ENCODE measurements around the gene TMEM86B. TPM values are rescaled to one million over a fixed set of nuclear protein-coding genes. Genes with fewer than 3 reads are reported as not detected.

The TMEM86B gene
- total and polyA plus RNA-seq, 5 donors from 2014 or later = 0.25 to 13.3 (median 0.66) TPM; not detected in 1

DNA sequence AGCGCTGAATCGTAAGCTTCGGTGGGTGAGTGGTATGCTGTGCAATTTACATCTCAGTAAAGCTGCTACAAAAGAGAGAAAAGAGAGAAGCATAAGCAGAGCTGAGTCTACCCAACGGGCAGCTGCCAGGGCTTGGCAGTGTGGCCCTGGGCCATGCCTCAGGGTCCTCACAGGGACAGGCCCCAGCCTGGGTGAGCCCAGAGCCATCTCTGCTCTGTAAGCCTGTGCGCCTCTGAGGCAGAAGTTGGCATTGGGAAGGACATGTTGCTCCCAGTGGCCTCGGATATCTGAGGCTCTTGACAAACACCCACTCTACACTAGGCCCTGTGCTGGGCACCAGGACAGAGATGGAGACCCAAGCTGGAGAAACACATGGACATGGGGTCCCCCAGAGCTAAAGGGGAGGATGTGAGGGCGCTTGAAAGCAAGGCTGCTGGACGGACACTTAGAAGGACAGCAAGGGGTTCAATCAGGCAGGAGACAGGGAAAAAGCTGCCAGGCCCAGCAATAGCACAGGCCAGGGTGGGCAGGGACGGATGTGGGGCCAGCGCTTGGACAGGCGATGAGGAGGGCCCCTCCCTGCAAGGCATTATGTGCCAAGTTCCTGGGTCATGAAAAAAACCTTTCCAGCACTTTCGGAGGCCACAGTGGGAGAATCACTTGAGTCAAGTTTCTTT, 15.6 kb upstream of the TMEM86B start:
- no peaks in the 10 kb centered on the region for H3K9me3 Mint-ChIP-seq
- H3K27me3 Mint-ChIP-seq = no peaks in the 10 kb centered on the region
- H3K27ac Mint-ChIP-seq = no peak overlapping the region
- peaks cover 0 to 21% (median 11%) of the 10 kb centered on the region in 4 donors for H3K4me1 Mint-ChIP-seq
- peaks cover 10% of the 10 kb centered on the region for H3K36me3 Mint-ChIP-seq
- no peak for ATAC-seq (ENCODE audit: low read depth in 2 of 2)
- Histone ChIP-seq H3K36me3 (ENCODE audit: control insufficient read depth, insufficient read depth, low read length) (peaks cover 92% of the 10 kb centered on the region), H3K9me3 (ENCODE audit: control insufficient read depth in 2 of 2, low read length in 2 of 2) (no peaks in the 10 kb centered on the region), H3K4me1 (ENCODE audit: control insufficient read depth, insufficient read depth, low read length, poor library complexity, severe bottlenecking) (peaks cover 16% of the 10 kb centered on the region), H3K4me3 (ENCODE audit: low read depth, low read length) (no peak overlapping the region), H3K27ac (ENCODE audit: insufficient read depth, low read length, poor library complexity, severe bottlenecking) (no peak overlapping the region), H3K27me3 (ENCODE audit: control insufficient read depth, insufficient read depth, low read length) (no peaks in the 10 kb centered on the region)
- DNase-seq = no peak
- H3K4me3 Mint-ChIP-seq = no peak overlapping the region

DNA sequence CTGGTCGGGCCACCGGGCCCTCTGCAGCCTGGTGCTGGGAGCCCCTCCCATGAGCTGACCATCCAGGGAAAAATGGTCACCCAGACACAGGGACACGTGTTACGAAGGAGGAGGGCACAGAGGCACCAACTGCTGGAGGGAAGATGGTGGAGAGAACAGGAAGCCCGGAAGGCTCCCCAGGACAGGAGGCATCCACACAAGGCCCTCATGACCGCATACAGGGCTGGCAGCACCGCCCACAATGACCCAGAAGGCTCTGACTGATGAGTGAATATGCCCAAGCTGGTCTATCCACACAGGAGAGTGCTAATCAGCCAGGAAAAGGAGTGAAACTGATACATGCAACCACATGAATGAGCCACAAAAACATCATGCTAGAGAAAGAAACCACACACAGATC, 14.0 kb upstream of the TMEM86B start:
- H3K36me3 Mint-ChIP-seq = peaks cover 18% of the 10 kb centered on the region

DNA sequence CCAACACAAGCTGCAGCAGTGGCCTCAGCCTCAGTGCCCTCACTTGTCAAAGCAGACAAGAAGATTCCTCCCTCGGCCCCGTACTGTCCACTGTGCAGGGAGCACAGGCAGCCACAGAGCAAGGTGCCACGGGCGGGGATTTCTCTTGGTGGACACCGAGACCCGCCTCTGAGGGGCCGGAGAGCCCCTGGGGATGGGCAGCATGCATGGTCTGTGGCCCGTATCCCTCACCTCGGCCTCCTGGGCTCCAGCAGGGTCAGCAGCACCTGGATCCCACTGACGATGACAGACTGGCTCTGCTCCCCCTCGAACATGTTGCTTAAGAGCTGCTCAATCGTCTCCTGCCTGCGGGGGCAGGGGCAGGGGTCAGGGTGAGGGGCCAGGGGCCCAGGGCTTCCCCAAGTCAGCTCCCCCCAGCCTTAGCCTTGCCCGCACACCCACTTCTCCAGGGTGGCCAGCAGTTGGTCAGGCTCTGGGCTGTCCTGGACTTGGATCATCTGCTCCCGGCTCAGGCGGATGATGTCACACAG, 13.4 kb upstream of the TMEM86B start:
- H3K9me3 ChIP-seq (ENCODE audit: control insufficient read depth in 2 of 2, low read length in 2 of 2) = no peaks in the 10 kb centered on the region
- Mint-ChIP-seq H3K27me3 (no peaks in the 10 kb centered on the region), H3K4me1 (peaks cover 0 to 5% (median 2%) of the 10 kb centered on the region in 4 donors), H3K9me3 (no peaks in the 10 kb centered on the region), H3K27ac (no peak overlapping the region), H3K36me3 (peaks cover 23% of the 10 kb centered on the region), H3K4me3 (no peak overlapping the region)
- peaks cover 95% of the 10 kb centered on the region for H3K36me3 ChIP-seq (ENCODE audit: control insufficient read depth, insufficient read depth, low read length)
- no peak overlapping the region for H3K4me3 ChIP-seq (ENCODE audit: low read depth, low read length)
- DNase-seq (no peak), ATAC-seq (ENCODE audit: low read depth in 2 of 2) (no peak)
- H3K27ac ChIP-seq (ENCODE audit: insufficient read depth, low read length, poor library complexity, severe bottlenecking) = no peak overlapping the region
- H3K27me3 ChIP-seq (ENCODE audit: control insufficient read depth, insufficient read depth, low read length) = no peaks in the 10 kb centered on the region
- H3K4me1 ChIP-seq (ENCODE audit: control insufficient read depth, insufficient read depth, low read length, poor library complexity, severe bottlenecking) = no peaks in the 10 kb centered on the region

More for the DNA sequence above, 14.0 kb upstream of the TMEM86B start:
- ATAC-seq (ENCODE audit: low read depth in 2 of 2) = no peak
- no peak for DNase-seq
- H3K27me3 ChIP-seq (ENCODE audit: control insufficient read depth, insufficient read depth, low read length) = no peaks in the 10 kb centered on the region
- no peaks in the 10 kb centered on the region for H3K9me3 ChIP-seq (ENCODE audit: control insufficient read depth in 2 of 2, low read length in 2 of 2)
- H3K4me3 ChIP-seq (ENCODE audit: low read depth, low read length) = no peak overlapping the region
- Mint-ChIP-seq H3K27me3 (no peaks in the 10 kb centered on the region), H3K27ac (no peak overlapping the region), H3K9me3 (no peaks in the 10 kb centered on the region), H3K4me3 (no peak overlapping the region), H3K4me1 (peaks cover 0 to 7% (median 1%) of the 10 kb centered on the region in 4 donors)
- H3K27ac ChIP-seq (ENCODE audit: insufficient read depth, low read length, poor library complexity, severe bottlenecking) = no peak overlapping the region
- H3K4me1 ChIP-seq (ENCODE audit: control insufficient read depth, insufficient read depth, low read length, poor library complexity, severe bottlenecking) = peaks cover under 1% of the 10 kb centered on the region
- peaks cover 94% of the 10 kb centered on the region for H3K36me3 ChIP-seq (ENCODE audit: control insufficient read depth, insufficient read depth, low read length)

DNA sequence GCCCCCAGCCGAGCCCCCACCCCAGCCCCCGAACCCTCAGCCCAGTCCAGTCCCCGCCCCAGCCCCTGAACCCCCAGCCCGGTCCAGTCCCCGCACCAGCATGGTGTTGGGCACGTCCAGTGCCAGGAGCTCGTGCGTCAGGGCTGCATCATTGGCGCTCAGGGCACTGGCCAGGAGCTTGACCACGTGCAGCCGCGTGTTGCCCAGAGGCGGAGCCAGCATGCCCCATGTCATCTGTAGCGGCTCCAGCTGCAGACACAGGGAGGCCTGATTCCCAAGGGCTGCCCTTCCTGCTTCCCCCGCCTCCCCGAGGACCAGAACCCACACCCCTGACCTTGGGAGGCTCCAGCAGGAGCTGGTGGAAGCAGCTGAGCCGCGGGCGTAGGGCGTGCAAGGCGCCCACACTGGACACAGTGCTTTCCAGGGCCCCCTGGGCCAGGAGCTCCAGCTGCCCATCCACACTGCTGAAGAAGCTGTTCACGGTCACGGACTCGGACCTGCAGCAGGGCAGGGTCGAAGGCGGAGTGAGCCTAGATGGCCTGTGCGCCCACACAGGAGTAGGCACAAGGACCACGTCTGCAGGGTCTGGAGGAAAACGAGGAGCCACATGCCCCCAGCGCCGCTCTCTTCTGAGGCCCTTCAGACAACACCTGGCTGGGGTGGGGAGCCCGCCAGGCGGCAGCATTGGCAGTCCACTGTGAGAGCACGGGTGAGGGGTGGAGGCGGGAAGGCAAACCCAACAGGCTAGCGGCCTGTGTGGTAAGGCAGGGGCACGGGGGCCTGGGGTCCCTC, 12.8 kb upstream of the TMEM86B start:
- Mint-ChIP-seq H3K27me3 (no peaks in the 10 kb centered on the region), H3K4me3 (no peak overlapping the region), H3K27ac (no peak overlapping the region), H3K9me3 (no peaks in the 10 kb centered on the region), H3K36me3 (peaks cover 27% of the 10 kb centered on the region), H3K4me1 (peaks cover 0 to 5% (median 2%) of the 10 kb centered on the region in 4 donors)
- no peak overlapping the region for H3K27ac ChIP-seq (ENCODE audit: insufficient read depth, low read length, poor library complexity, severe bottlenecking)
- DNase-seq (no peak), ATAC-seq (ENCODE audit: low read depth in 2 of 2) (no peak)
- no peaks in the 10 kb centered on the region for H3K4me1 ChIP-seq (ENCODE audit: control insufficient read depth, insufficient read depth, low read length, poor library complexity, severe bottlenecking)
- H3K27me3 ChIP-seq (ENCODE audit: control insufficient read depth, insufficient read depth, low read length) = no peaks in the 10 kb centered on the region
- H3K9me3 ChIP-seq (ENCODE audit: control insufficient read depth in 2 of 2, low read length in 2 of 2) = no peaks in the 10 kb centered on the region
- peaks cover 96% of the 10 kb centered on the region for H3K36me3 ChIP-seq (ENCODE audit: control insufficient read depth, insufficient read depth, low read length)
- no peak overlapping the region for H3K4me3 ChIP-seq (ENCODE audit: low read depth, low read length)

DNA sequence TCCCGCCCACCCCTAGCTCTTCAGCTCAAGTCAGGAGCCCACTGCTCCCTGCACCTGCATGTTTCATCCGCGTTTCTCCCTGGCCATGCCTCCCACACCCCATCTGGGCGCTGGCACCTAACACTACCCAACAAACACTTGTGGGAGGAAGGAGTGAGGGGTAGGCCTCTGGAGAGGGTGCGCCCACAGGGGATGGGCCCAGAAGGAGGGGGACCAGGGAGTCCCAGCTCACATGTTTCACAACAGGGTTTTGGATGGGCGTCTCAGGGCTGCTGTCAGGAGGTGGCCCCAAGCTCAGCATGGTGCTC, 12.1 kb upstream of the TMEM86B start:
- Mint-ChIP-seq H3K27me3 (no peaks in the 10 kb centered on the region), H3K27ac (no peak overlapping the region), H3K9me3 (no peaks in the 10 kb centered on the region), H3K36me3 (peaks cover 27% of the 10 kb centered on the region), H3K4me1 (peaks cover 0 to 5% (median 2%) of the 10 kb centered on the region in 4 donors), H3K4me3 (peak overlapping the region in 1 of 4 donors; percentile 47)
- Histone ChIP-seq H3K36me3 (ENCODE audit: control insufficient read depth, insufficient read depth, low read length) (peaks cover 96% of the 10 kb centered on the region), H3K27me3 (ENCODE audit: control insufficient read depth, insufficient read depth, low read length) (no peaks in the 10 kb centered on the region), H3K4me1 (ENCODE audit: control insufficient read depth, insufficient read depth, low read length, poor library complexity, severe bottlenecking) (no peaks in the 10 kb centered on the region), H3K4me3 (ENCODE audit: low read depth, low read length) (no peak overlapping the region), H3K9me3 (ENCODE audit: control insufficient read depth in 2 of 2, low read length in 2 of 2) (no peaks in the 10 kb centered on the region), H3K27ac (ENCODE audit: insufficient read depth, low read length, poor library complexity, severe bottlenecking) (no peak overlapping the region)
- ATAC-seq (ENCODE audit: low read depth in 2 of 2) (no peak), DNase-seq (no peak)

DNA sequence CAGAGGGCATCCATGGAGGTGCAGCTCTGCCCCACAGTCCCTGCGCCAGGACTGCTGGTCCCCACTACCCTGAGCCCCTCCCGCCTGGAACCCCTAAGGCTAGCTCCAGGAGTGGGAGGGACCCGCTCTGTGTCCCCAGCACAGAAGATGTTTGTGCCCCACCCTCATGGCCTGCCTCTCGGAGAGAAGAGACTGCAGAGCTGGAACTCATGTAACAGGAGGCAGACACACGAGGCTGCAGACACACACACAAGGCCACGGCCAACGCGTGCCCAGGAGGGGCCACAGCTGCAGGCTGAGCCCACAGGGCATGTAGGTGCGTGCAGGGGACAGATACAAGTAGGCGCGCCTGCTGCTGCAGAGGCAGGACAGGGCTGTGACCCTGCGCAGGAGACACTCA, 10.4 kb upstream of the TMEM86B start:
- DNase-seq (no peak), ATAC-seq (ENCODE audit: low read depth in 2 of 2) (no peak)
- H3K27ac ChIP-seq (ENCODE audit: insufficient read depth, low read length, poor library complexity, severe bottlenecking) = no peak overlapping the region
- H3K9me3 Mint-ChIP-seq = no peaks in the 10 kb centered on the region
- no peak overlapping the region for H3K4me3 ChIP-seq (ENCODE audit: low read depth, low read length)
- no peak overlapping the region for H3K27ac Mint-ChIP-seq
- H3K4me3 Mint-ChIP-seq = no peak overlapping the region
- no peaks in the 10 kb centered on the region for H3K27me3 ChIP-seq (ENCODE audit: control insufficient read depth, insufficient read depth, low read length)
- H3K4me1 ChIP-seq (ENCODE audit: control insufficient read depth, insufficient read depth, low read length, poor library complexity, severe bottlenecking) = no peaks in the 10 kb centered on the region
- H3K27me3 Mint-ChIP-seq = no peaks in the 10 kb centered on the region
- peaks cover 92% of the 10 kb centered on the region for H3K36me3 ChIP-seq (ENCODE audit: control insufficient read depth, insufficient read depth, low read length)
- peaks cover 37% of the 10 kb centered on the region for H3K36me3 Mint-ChIP-seq
- peaks cover 0 to 13% (median 7%) of the 10 kb centered on the region in 4 donors for H3K4me1 Mint-ChIP-seq
- H3K9me3 ChIP-seq (ENCODE audit: control insufficient read depth in 2 of 2, low read length in 2 of 2) = no peaks in the 10 kb centered on the region

DNA sequence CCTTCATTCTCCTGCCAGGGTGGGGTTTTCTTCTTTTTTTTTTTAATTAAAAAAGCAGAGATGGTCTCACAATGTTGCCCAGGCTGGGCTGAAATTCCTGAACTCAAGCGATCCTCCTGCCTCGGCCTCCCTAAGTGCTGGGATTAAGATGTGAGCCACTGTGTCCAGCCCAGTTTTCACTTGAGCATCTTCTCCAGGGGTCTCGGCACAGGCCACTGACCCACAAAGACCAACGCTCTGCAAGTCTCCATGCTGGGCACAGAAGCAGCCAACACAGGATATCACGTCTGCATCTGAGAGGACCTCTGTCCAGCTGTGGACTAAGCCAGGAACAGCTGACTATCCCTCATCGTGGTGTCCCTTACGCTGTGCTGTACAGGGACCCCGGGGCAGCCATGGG, 9.5 kb upstream of the TMEM86B start:
- Mint-ChIP-seq H3K4me1 (peaks cover 0 to 13% (median 7%) of the 10 kb centered on the region in 4 donors), H3K36me3 (peaks cover 43% of the 10 kb centered on the region), H3K27ac (no peak overlapping the region), H3K4me3 (no peak overlapping the region), H3K9me3 (no peaks in the 10 kb centered on the region), H3K27me3 (no peaks in the 10 kb centered on the region)
- H3K4me3 ChIP-seq (ENCODE audit: low read depth, low read length) = no peak overlapping the region
- no peaks in the 10 kb centered on the region for H3K27me3 ChIP-seq (ENCODE audit: control insufficient read depth, insufficient read depth, low read length)
- no peaks in the 10 kb centered on the region for H3K9me3 ChIP-seq (ENCODE audit: control insufficient read depth in 2 of 2, low read length in 2 of 2)
- H3K4me1 ChIP-seq (ENCODE audit: control insufficient read depth, insufficient read depth, low read length, poor library complexity, severe bottlenecking) = no peaks in the 10 kb centered on the region
- DNase-seq = no peak
- no peak overlapping the region for H3K27ac ChIP-seq (ENCODE audit: insufficient read depth, low read length, poor library complexity, severe bottlenecking)
- no peak for ATAC-seq (ENCODE audit: low read depth in 2 of 2)
- peaks cover 92% of the 10 kb centered on the region for H3K36me3 ChIP-seq (ENCODE audit: control insufficient read depth, insufficient read depth, low read length)

All from CD4-positive, CD25-positive, alpha-beta regulatory T cell (primary cell).